Mammary epithelial cell (primary cell): ENCODE measurements around the gene DNTTIP2.

ENCODE experiments used
- CTCF ChIP-seq, 2 donors: IDR thresholded peaks in 1 of 2; conservative IDR thresholded peaks in 1 of 2; 2 replicates each; pipeline ENCODE4 v1.5.1; 2011 to 2012; ENCODE audit warnings: inconsistent platforms in 2 of 2, low read length in 2 of 2, mild to moderate bottlenecking in 2 of 2, control low read depth in 1 of 2, low read depth in 1 of 2; ENCODE audit not compliant: insufficient read depth in 1 of 2; ENCODE audit errors: extremely low read depth in 1 of 2
- EZH2 ChIP-seq: IDR thresholded peaks from 2 replicates; pipeline ENCODE4 v1.6.1; 2012; ENCODE audit warnings: low read length, inconsistent platforms, borderline replicate concordance

- peak; percentile 45 to 47 for TF ChIP-seq CTCF (conservative IDR thresholded peaks at IDR 0.05 in 1 of 2, IDR thresholded peaks at IDR 0.05 in 1 of 2; ENCODE audit: extremely low read depth in 1 of 2, insufficient read depth in 1 of 2, low read depth in 1 of 2, low read length in 2 of 2)
- TF ChIP-seq EZH2: no peak
Measured at GRCh38 chr1:93874025-93874651, 4.9 kb downstream of the DNTTIP2 start.
